ENCODE data around the gene LARP6. TPM values are rescaled to one million over a fixed set of nuclear protein-coding genes. Genes with fewer than 3 reads are reported as not detected.

Gene LARP6
- polyA plus RNA-seq, 1 donor (not counting 4 experiments of a cell fraction or from before 2014, with no cell fraction given) = 66.1 TPM

GRCh38 chr15:70797464-70797863 is 56.5 kb downstream of the LARP6 start:
- H3K79me2 ChIP-seq (ENCODE audit: control insufficient read depth, insufficient read depth, low read length) = no peaks in the 10 kb centered on the region
- no peak for TF ChIP-seq EZH2 (IDR thresholded peaks at IDR 0.05; ENCODE audit: low read length)
- no peak for TF ChIP-seq CTCF (optimal IDR thresholded peaks at IDR 0.05 in 1 of 3, IDR thresholded peaks at IDR 0.05 in 1 of 3, conservative IDR thresholded peaks at IDR 0.05 in 1 of 3; ENCODE audit: extremely low read depth in 1 of 3, insufficient read depth in 2 of 3, low read length in 3 of 3)
- no peak overlapping the region for H3K27ac ChIP-seq (ENCODE audit: control insufficient read depth, insufficient read depth, low read length)
- dilution Hi-C loops (cut with MboI; ENCODE audit: extremely low pct_ligation_motif_present, low sequenced_read_pairs) = no loop called here
- H4K20me1 ChIP-seq (ENCODE audit: control insufficient read depth, extremely low read depth, insufficient read depth, low read length) = no peaks in the 10 kb centered on the region
- no peaks in the 10 kb centered on the region for H3K27me3 ChIP-seq (ENCODE audit: control insufficient read depth, extremely low read depth, insufficient read depth, low read length)
- no peak for DNase-seq (ENCODE audit: low read depth, low spot score)
- no peak for FAIRE-seq
- no peak overlapping the region for H3K4me2 ChIP-seq (ENCODE audit: control insufficient read depth, extremely low read depth, insufficient read depth, low read depth, low read length)
- no peaks in the 10 kb centered on the region for H3K9me3 ChIP-seq (ENCODE audit: control insufficient read depth, low read depth, low read length)
- H3K4me3 ChIP-seq (ENCODE audit: control insufficient read depth in 2 of 3, extremely low read depth in 1 of 3, insufficient read depth in 2 of 3, low read depth in 1 of 3, low read length in 3 of 3) = no peak overlapping the region
- H3K4me1 ChIP-seq (ENCODE audit: control insufficient read depth, extremely low read depth, insufficient read depth, low read length) = peaks cover 41% of the 10 kb centered on the region
- no peaks in the 10 kb centered on the region for H3K36me3 ChIP-seq (ENCODE audit: control insufficient read depth in 2 of 2, extremely low read depth in 1 of 2, insufficient read depth in 2 of 2, low read length in 2 of 2)
- H2AFZ ChIP-seq (ENCODE audit: control insufficient read depth, low read length) = no peak overlapping the region
- no peak overlapping the region for H3K9ac ChIP-seq (ENCODE audit: control insufficient read depth, extremely low read depth, insufficient read depth, low read length)
- no peaks in the 10 kb centered on the region for H3K9me1 ChIP-seq (ENCODE audit: control insufficient read depth, extremely low read depth, insufficient read depth, low read length)

GRCh38 chr15:70796516-70797310 is 57.2 kb downstream of the LARP6 start:
- Histone ChIP-seq H2AFZ (ENCODE audit: control insufficient read depth, low read length) (no peak overlapping the region), H3K4me1 (ENCODE audit: control insufficient read depth, extremely low read depth, insufficient read depth, low read length) (peaks cover 42% of the 10 kb centered on the region), H3K9ac (ENCODE audit: control insufficient read depth, extremely low read depth, insufficient read depth, low read length) (no peak overlapping the region)

More at GRCh38 chr15:70796516-70797310, 57.2 kb downstream of the LARP6 start:
- DNase-seq (ENCODE audit: low read depth, low spot score) (no peak), FAIRE-seq (no peak)
- H3K4me3 ChIP-seq (ENCODE audit: control insufficient read depth in 2 of 3, extremely low read depth in 1 of 3, insufficient read depth in 2 of 3, low read depth in 1 of 3, low read length in 3 of 3) = no peak overlapping the region
- H3K79me2 ChIP-seq (ENCODE audit: control insufficient read depth, insufficient read depth, low read length) = no peaks in the 10 kb centered on the region
- no peak for TF ChIP-seq EZH2 (IDR thresholded peaks at IDR 0.05; ENCODE audit: low read length)
- TF ChIP-seq CTCF (optimal IDR thresholded peaks at IDR 0.05 in 1 of 3, IDR thresholded peaks at IDR 0.05 in 1 of 3, conservative IDR thresholded peaks at IDR 0.05 in 1 of 3; ENCODE audit: extremely low read depth in 1 of 3, insufficient read depth in 2 of 3, low read length in 3 of 3) = no peak
- no peak overlapping the region for H3K27ac ChIP-seq (ENCODE audit: control insufficient read depth, insufficient read depth, low read length)
- no peaks in the 10 kb centered on the region for H3K36me3 ChIP-seq (ENCODE audit: control insufficient read depth in 2 of 2, extremely low read depth in 1 of 2, insufficient read depth in 2 of 2, low read length in 2 of 2)
- no peaks in the 10 kb centered on the region for H3K9me3 ChIP-seq (ENCODE audit: control insufficient read depth, low read depth, low read length)
- H3K27me3 ChIP-seq (ENCODE audit: control insufficient read depth, extremely low read depth, insufficient read depth, low read length) = no peaks in the 10 kb centered on the region
- H4K20me1 ChIP-seq (ENCODE audit: control insufficient read depth, extremely low read depth, insufficient read depth, low read length) = no peaks in the 10 kb centered on the region
- H3K9me1 ChIP-seq (ENCODE audit: control insufficient read depth, extremely low read depth, insufficient read depth, low read length) = no peaks in the 10 kb centered on the region
- H3K4me2 ChIP-seq (ENCODE audit: control insufficient read depth, extremely low read depth, insufficient read depth, low read depth, low read length) = no peak overlapping the region
- dilution Hi-C loops (cut with MboI; ENCODE audit: extremely low pct_ligation_motif_present, low sequenced_read_pairs) = no loop called here

Measured in keratinocyte (primary cell).